GM12865 (cell line): ENCODE data around the gene DNAJC6.
A peak's percentile ranks its signal among the peaks of the same experiment; 100 is the strongest.

ENCODE experiments used
- DNase-seq: peaks from one replicate; pipeline ENCODE4 v3.0.0; 2010; ENCODE audit warnings: low read depth
- H3K4me3 ChIP-seq: 2 replicates; pipeline ENCODE4 v1.5.1; 2011; ENCODE audit warnings: mild to moderate bottlenecking, low read depth, low read length, control low read depth
- TF ChIP-seq, protein P1 (sequence below): IDR thresholded peaks from 2 replicates; pipeline ENCODE4 v1.5.1; 2011; ENCODE audit warnings: low read length, control low read depth, low read depth, inconsistent platforms; ENCODE audit not compliant: insufficient read depth; ENCODE audit errors: missing control alignments

DNAJC6 gene

DNA sequence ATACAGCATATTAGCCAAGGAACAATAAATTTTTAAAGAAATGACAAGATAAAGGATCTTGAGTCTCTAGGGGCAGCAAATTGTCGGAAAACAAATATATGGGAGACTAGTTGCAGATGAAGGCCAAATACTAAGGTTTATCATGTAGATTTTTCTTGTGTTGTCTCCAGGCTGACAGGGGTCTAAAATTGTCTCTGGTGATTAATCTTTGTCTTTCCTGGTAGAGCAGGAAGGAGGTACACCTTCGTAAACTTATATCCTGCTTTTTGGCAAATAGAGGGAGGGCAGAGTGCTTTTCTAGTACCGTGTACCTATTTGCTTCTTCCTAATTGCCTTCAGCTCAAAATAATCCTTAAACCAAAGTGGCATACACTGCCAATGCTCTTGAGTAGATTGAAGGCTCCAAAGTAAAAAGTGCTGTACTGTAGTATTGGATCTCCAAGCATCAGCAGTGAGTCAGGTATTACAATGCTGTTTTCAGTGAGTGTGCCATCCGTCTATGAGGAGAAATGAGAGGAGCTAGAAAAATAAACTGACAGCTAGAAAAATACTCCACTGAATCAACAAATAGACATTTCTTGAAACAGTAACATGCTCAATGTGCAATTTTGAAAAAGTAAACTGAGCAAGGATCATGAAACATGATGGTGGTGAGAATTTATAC lies 109.3 kb downstream of the DNAJC6 start:
- H3K4me3 ChIP-seq, result no peak overlapping the region
- TF ChIP-seq, protein P1, sequence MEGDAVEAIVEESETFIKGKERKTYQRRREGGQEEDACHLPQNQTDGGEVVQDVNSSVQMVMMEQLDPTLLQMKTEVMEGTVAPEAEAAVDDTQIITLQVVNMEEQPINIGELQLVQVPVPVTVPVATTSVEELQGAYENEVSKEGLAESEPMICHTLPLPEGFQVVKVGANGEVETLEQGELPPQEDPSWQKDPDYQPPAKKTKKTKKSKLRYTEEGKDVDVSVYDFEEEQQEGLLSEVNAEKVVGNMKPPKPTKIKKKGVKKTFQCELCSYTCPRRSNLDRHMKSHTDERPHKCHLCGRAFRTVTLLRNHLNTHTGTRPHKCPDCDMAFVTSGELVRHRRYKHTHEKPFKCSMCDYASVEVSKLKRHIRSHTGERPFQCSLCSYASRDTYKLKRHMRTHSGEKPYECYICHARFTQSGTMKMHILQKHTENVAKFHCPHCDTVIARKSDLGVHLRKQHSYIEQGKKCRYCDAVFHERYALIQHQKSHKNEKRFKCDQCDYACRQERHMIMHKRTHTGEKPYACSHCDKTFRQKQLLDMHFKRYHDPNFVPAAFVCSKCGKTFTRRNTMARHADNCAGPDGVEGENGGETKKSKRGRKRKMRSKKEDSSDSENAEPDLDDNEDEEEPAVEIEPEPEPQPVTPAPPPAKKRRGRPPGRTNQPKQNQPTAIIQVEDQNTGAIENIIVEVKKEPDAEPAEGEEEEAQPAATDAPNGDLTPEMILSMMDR, result no peak
- DNase-seq, result no peak

DNA sequence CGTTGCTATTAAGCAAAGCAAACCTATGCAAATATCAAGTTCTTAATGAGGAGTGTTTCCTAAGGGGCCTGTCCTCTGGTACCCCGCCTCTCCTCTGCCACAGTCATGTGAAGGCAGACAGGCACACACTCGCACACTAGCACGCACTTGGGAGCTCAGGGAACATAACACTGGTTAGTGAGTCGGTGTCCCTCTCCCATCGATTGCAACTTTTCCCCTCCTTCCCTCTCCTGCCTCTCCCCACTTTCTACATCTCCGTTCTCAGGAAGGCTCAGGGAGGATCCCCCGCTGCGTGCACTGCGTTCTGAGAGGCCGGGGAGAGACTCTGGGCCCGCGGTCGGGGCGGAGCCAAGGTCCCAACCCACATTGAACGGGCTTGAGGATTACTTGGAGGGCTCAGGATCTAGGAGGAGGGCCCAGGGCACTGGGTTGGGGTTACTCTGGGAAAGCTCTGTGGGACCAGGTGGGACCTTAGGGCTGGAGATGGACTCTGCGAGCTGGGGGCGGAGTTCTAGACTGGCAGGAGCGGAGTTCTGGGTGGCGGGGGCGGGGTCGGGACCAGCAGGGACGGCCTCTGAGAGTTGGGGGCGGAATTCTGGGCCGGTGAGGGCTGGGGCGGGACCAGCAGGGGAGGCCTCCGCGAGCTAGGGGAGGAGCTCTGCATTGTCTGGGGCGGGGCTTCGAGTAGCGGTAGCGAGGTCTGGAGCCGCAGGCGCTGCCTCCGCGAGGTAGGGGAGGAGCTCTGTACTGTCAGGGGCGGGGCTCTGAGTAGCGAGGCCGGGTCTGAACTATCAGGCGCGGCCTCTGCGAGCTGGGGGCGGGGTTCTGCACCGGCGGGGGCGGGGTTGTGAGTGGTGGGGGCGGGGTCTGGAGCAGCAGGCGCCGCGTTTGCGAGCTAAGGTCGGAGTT lies 110.6 kb downstream of the DNAJC6 start:
- TF ChIP-seq, protein P1, result no peak
- peak overlapping the region; percentile 95 for H3K4me3 ChIP-seq
- DNase-seq, result peak; percentile 99

DNA sequence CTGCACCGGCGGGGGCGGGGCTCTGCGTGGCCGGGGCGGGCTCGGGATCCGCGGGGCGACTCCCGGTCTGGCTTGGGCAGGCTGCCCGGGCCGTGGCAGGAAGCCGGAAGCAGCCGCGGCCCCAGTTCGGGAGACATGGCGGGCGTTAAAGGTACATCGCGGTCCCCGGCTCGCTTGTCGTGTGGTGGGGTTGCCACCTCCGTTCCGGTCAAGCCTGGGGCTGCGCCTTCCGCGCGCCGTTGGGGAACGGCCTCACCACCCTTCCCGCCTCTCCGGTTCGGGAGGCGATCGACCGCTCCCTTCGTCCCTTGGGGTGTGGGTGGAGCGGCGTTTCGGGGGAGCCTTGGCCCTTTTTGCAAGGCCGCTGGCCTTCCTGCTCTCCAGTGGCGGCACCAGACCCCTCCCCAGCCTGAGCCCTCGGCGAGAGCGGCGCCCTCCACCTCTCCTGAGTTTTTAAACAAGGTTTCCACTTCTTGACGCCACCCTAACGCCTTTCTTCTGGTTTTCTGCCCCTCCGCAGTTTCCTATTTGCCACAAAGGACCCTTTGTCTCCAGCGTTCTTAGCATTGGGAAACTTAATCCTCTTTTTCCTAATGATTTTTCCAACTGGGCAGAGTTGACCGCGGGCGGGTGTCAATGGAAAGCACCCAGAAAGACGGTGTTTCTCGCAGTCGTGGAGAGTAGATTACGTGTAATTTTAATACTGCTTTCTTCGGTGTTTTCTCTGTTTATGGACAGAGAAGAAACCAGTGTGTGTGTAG lies 111.4 kb downstream of the DNAJC6 start, which contains the start of the genes LEPR and LEPROT:
TSS of gene LEPR (plus strand) at position 79 of the 761 bp plus-strand sequence. CDS start 144,898 bp downstream, outside the sequence.
TSS of gene LEPROT (plus strand) at position 79 of the 761 bp plus-strand sequence. CDS start at position 136, 57 bp downstream.
- DNase-seq, result no peak
- peak within 1 kb of the TSS; percentile 95 for H3K4me3 ChIP-seq
- TF ChIP-seq, protein P1, result no peak

DNA sequence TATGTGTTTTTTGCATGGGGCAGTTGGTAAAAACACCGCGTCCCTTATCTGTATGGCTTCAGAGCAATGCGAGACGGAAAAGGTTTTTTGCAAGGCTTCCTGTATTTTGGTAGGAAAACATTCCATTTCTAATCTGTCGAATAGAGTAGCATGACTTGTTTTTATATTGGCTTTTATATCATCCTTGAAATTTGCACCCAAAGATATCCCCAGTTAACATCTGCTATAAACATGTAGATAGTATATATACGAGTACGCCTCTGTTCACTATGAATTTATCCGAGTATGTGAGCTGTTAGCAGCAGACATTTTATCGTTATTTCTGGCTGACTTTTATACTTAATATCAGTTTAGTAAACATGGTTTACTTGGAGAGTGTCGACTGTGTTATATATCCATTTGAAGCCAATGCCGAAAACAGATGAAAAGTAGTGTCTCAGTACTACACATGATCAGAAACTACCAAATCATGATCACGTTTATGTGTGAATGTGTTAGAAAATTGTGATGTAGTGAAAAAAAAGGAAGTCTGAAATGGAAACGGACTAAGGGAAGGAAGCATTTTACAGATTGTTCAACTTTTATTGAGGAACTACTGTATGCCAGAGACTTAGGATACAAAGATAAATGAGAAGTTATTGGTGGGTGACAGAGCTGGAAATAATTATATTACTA lies 112.1 kb downstream of the DNAJC6 start:
- peak overlapping the region; percentile 77 for H3K4me3 ChIP-seq
- TF ChIP-seq, protein P1, result no peak
- peak; percentile 14 for DNase-seq

DNA sequence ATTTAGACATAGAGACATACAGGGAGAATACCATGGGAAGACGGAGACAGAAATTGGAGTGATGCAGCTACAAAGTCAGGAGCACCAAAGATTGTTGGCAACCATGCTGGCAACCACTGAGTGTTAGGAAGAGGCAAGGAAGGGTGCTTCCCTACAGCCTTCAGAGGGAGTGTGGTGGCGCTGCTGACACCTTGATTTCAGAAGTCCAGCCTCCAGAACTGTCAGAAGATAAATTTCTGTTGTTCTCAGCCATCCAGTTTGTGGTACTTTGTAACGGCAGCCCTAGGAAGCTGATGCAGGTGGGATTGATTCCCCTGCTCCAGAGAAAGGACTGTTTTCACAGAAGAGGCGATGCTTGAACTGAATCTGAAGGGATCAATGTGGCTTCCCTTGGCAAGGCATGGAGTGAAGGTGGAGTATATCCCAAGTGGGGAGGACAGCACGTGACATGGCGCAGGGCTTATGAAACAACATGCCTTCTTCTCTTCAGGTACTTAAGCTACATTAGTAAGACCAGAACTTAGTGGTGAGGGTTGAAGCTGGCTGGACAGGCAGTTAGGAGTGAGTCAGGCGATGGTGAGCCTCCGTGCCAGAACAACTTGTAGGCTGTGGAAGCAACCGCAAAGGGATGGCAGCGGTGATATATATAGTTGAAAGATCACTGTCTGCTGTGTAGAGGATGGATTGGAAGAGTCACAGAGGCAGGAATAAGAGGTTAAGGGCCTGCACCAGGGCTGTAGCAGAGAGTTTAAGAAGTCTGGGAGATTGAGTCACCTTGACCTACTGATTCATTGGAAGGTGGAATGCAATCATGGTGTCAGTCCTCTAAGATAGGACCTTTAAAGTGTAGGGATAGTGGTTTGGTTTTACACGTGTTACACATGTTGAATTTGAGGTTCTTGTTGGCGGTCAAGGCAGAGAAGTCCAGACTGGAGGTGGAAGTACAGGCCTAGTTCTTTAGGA lies 113.2 kb downstream of the DNAJC6 start:
- peak; percentile 9 for DNase-seq
- TF ChIP-seq, protein P1, result no peak
- no peak overlapping the region for H3K4me3 ChIP-seq
